ENCODE measurements around the gene TNFSF15. TPM values are rescaled to one million over a fixed set of nuclear protein-coding genes. Genes with fewer than 3 reads are reported as not detected.

The TNFSF15 gene
- under 0.01 TPM in 1 of 2 replicates, not detected in the other for total RNA-seq (2014; rRNA removed; shearing (Covaris generic))
- polyA plus RNA-seq (2016; fragmentation: Nextera tagmentation; extraction: Ambion mirVana) = not detected in 2 replicates

DNA sequence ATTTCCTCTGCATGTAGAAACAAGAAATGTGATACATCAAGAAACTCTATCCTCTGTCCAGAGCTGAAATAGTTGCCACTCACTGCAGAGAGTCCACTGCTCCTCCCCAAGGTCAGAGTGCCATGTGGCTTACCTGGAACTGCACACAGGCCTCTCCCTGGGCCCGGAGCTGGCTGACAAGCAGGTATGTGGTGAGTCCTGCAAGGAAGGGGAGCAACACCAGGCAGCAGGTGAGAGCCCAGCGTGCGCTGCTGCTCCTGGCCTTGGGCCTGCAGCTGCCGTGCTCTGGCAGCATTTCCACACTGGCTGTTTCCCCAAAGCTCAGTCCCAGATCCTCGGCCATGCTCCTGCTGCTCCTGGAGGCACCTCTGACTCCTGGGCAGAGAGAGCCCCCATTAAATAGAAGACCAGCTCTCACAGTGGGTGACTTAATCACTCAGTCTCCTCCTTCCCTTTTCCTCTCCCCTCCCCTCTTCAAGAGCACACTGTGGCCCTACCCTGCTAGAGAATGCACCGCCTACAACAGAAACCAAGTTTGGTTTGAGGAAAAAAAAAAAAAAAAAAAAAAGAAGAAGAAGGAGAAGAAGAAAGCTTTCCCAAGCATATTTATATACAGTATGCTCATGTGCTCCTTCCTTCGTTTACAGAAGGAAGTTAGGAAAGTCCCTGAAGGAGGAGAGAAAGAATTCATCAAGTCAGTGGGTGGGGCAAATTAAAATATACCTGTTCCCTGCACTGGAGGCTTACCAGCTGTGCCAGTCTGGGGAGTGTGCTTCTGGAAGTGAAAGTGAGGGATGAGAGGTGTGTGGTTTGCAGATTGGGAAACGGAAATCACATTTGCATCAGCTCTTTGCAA is at the start of gene TNFSF15:
Gene TNFSF15 (minus strand): TSS at position 370 of the 856 bp plus-strand sequence. CDS start 27 bp downstream, at position 343.
- Histone ChIP-seq H3K4me2 (ENCODE audit: unreplicated experiment) (no peak within 1 kb of the TSS), H3K4me3 (no peak within 1 kb of the TSS)
- TF ChIP-seq EZH2 (IDR thresholded peaks at IDR 0.05; ENCODE audit: insufficient read depth, poor library complexity, severe bottlenecking) (no peak), EZH2phosphoT487 (IDR thresholded peaks at IDR 0.05; ENCODE audit: insufficient read depth, low read depth) (no peak)

DNA sequence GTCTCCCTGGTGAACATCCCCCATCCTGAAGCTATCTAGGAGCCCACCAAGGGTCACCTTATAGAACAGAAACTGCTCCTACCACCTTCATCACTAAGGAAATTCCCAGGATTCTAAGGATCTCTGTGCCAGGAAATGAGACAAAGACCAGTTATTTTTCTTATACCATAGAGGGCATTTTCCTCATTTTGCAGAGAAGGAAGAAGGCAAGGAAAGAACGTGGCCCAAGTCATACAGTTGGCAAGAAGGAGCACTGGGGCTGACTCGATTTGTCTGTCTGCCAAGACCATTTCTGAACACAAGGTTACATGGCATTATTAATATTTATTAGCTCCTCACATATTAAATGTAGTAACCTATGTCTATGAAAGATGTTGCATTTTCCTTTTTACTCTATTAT is 49.6 kb upstream of the TNFSF15 start:
- H4K20me1 ChIP-seq (ENCODE audit: insufficient read depth) = no peaks in the 10 kb centered on the region
- H3K4me3 ChIP-seq = no peak overlapping the region
- DNase-seq = peak; percentile 72
- no peaks in the 10 kb centered on the region for H3K9me3 ChIP-seq (ENCODE audit: low read depth)
- TF ChIP-seq EZH2phosphoT487 (IDR thresholded peaks at IDR 0.05; ENCODE audit: insufficient read depth, low read depth) = no peak
- TF ChIP-seq EZH2 (IDR thresholded peaks at IDR 0.05; ENCODE audit: insufficient read depth, poor library complexity, severe bottlenecking) = no peak
- H3K27ac ChIP-seq = peak overlapping the region; percentile 91
- H3K36me3 ChIP-seq (ENCODE audit: low read depth) = no peaks in the 10 kb centered on the region
- peak overlapping the region; percentile 86 for H3K4me2 ChIP-seq (ENCODE audit: unreplicated experiment)
- no peaks in the 10 kb centered on the region for H3K27me3 ChIP-seq (replicated peaks; ENCODE audit: insufficient read depth)
- no peak overlapping the region for H3K9ac ChIP-seq
- no peaks in the 10 kb centered on the region for H3K9me2 ChIP-seq (ENCODE audit: insufficient read depth)
- H2AFZ ChIP-seq = no peak overlapping the region
- WGBS, 2 experiments (ENCODE audit: low coverage in 1 of 2, low lambda C conversion rate in 2 of 2, missing lambda C conversion rate in 2 of 2) = 8 to 13% methylated on average over 2 of the region's 2 CpGs
- H3K4me1 ChIP-seq (ENCODE audit: insufficient read depth) = peaks cover 52% of the 10 kb centered on the region
- in situ Hi-C loops (cut with MboI) = no loop called here
- peaks cover 41% of the 10 kb centered on the region for H3F3A ChIP-seq (ENCODE audit: insufficient read depth)
- no peaks in the 10 kb centered on the region for H3K79me2 ChIP-seq (ENCODE audit: insufficient read depth)

More for the DNA sequence above, at the start of gene TNFSF15:
- no peak for DNase-seq
- no peaks in the 10 kb centered on the region for H3K36me3 ChIP-seq (ENCODE audit: low read depth)
- no peak within 1 kb of the TSS for H3K27ac ChIP-seq
- whole genome bisulfite sequencing, 2 experiments (ENCODE audit: low coverage in 1 of 2, low lambda C conversion rate in 2 of 2, missing lambda C conversion rate in 2 of 2) = 75 to 77% methylated on average over 8 of the region's 8 CpGs
- H3K27me3 ChIP-seq (replicated peaks; ENCODE audit: insufficient read depth) = 0 out of 2 replicates have a peak, but pooled peaks cover 6% of the 10 kb centered on the region
- H2AFZ ChIP-seq = no peak within 1 kb of the TSS
- no peak within 1 kb of the TSS for H3K9ac ChIP-seq
- peaks cover 4% of the 10 kb centered on the region; the same call in 1 of the 2 replicates for H3K9me2 ChIP-seq (ENCODE audit: insufficient read depth)
- in situ Hi-C loops (cut with MboI) = no loop called here
- no peaks in the 10 kb centered on the region for H3K79me2 ChIP-seq (ENCODE audit: insufficient read depth)
- H3K4me1 ChIP-seq (ENCODE audit: insufficient read depth) = no peaks in the 10 kb centered on the region
- H3F3A ChIP-seq (ENCODE audit: insufficient read depth) = no peaks in the 10 kb centered on the region
- no peaks in the 10 kb centered on the region for H3K9me3 ChIP-seq (ENCODE audit: low read depth)
- no peaks in the 10 kb centered on the region for H4K20me1 ChIP-seq (ENCODE audit: insufficient read depth)

DNA sequence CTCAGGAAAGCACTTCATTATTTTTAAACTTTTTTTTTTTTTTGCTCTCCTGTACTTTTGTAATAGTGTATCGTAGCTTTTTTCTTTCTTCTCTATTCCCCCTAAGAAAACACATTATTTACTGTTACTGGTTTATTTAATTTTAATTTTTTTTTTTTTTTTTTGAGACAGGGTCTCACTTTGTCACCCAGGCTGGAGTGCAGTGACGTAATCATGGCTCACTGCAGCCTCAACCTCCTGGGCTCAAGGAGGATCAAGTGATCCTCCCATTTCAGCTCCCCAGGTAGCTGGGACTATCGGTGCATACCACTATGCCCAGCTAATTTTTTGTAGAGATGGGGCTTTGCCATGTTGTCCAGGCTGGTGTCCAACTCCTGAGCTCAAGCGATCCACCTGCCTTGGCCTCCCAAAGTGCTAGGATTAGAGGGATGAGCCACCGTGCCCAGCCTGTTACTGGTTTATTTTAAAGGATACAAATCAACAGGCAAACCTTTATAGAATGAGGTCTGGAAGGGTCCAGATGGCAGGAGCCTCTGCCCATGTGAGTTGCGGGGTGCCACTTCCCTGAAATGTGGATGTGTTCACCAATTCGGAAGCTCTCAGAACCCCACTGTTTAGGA is 49.0 kb upstream of the TNFSF15 start:
- H3K9me3 ChIP-seq (ENCODE audit: low read depth) = no peaks in the 10 kb centered on the region
- no peaks in the 10 kb centered on the region for H3K79me2 ChIP-seq (ENCODE audit: insufficient read depth)
- WGBS, 2 experiments (ENCODE audit: low coverage in 1 of 2, low lambda C conversion rate in 2 of 2, missing lambda C conversion rate in 2 of 2) = 97 to 99% methylated on average over 7 of the region's 7 CpGs
- no peaks in the 10 kb centered on the region for H3K36me3 ChIP-seq (ENCODE audit: low read depth)
- no peak overlapping the region for H3K9ac ChIP-seq
- DNase-seq = no peak
- no peak overlapping the region for H3K27ac ChIP-seq
- in situ Hi-C loops (cut with MboI) = no loop called here
- H3K9me2 ChIP-seq (ENCODE audit: insufficient read depth) = no peaks in the 10 kb centered on the region
- TF ChIP-seq EZH2 (IDR thresholded peaks at IDR 0.05; ENCODE audit: insufficient read depth, poor library complexity, severe bottlenecking) (no peak), EZH2phosphoT487 (IDR thresholded peaks at IDR 0.05; ENCODE audit: insufficient read depth, low read depth) (no peak)
- H3K27me3 ChIP-seq (replicated peaks; ENCODE audit: insufficient read depth) = no peaks in the 10 kb centered on the region
- peak overlapping the region; percentile 86 for H3K4me2 ChIP-seq (ENCODE audit: unreplicated experiment)
- H3K4me1 ChIP-seq (ENCODE audit: insufficient read depth) = peaks cover 58% of the 10 kb centered on the region
- H4K20me1 ChIP-seq (ENCODE audit: insufficient read depth) = no peaks in the 10 kb centered on the region
- H2AFZ ChIP-seq = no peak overlapping the region
- no peak overlapping the region for H3K4me3 ChIP-seq
- H3F3A ChIP-seq (ENCODE audit: insufficient read depth) = peaks cover 48% of the 10 kb centered on the region

DNA sequence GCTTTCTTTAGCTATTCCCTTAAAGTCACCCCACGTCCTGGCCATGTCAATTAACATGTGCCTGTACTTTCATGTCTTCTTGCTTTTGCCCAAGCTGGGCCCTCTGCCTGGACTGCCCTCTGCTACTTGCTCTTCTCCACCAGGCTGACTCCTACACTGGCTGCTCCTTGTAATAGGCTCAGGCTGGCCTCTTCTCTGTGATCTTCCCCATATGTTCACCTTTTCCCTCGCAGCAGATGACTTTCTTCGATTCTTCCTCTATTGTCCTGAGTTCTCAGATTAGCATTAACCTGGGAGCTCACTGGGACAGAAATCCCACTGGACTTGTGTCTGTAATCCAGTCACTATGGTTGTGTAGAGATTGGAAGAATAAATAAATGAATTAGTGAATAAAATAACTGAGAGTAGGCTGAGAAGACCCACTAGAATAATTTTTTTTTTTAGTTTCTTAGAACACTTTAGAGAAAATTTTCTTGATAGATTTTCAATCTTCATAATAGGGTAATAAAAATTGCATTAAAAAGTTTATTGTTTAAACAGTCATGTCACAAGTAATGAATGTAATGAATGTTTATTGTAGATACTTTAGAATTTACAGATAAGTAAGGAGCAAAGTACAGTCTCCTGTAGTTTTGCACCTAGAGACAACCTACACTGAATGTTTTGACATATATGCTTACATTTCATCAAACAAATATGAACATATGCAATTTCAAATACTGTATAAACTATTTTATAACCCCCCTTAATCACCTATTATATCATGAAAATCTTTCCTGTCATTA is 47.4 kb upstream of the TNFSF15 start:
- DNase-seq = no peak
- no peak overlapping the region for H3K4me3 ChIP-seq
- no peaks in the 10 kb centered on the region for H3K9me3 ChIP-seq (ENCODE audit: low read depth)
- TF ChIP-seq EZH2phosphoT487 (IDR thresholded peaks at IDR 0.05; ENCODE audit: insufficient read depth, low read depth) (no peak), EZH2 (IDR thresholded peaks at IDR 0.05; ENCODE audit: insufficient read depth, poor library complexity, severe bottlenecking) (no peak)
- H3K27ac ChIP-seq = no peak overlapping the region
- no peak overlapping the region for H3K4me2 ChIP-seq (ENCODE audit: unreplicated experiment)
- no peaks in the 10 kb centered on the region for H3K9me2 ChIP-seq (ENCODE audit: insufficient read depth)
- H2AFZ ChIP-seq = no peak overlapping the region
- H3K27me3 ChIP-seq (replicated peaks; ENCODE audit: insufficient read depth) = no peaks in the 10 kb centered on the region
- H3F3A ChIP-seq (ENCODE audit: insufficient read depth) = peaks cover 50% of the 10 kb centered on the region
- no peaks in the 10 kb centered on the region for H3K36me3 ChIP-seq (ENCODE audit: low read depth)
- no peaks in the 10 kb centered on the region for H3K79me2 ChIP-seq (ENCODE audit: insufficient read depth)
- H4K20me1 ChIP-seq (ENCODE audit: insufficient read depth) = no peaks in the 10 kb centered on the region
- H3K9ac ChIP-seq = no peak overlapping the region
- 96 to 98% methylated on average over 3 of the region's 3 CpGs for WGBS, 2 experiments (ENCODE audit: low coverage in 1 of 2, low lambda C conversion rate in 2 of 2, missing lambda C conversion rate in 2 of 2)
- peaks cover 69% of the 10 kb centered on the region for H3K4me1 ChIP-seq (ENCODE audit: insufficient read depth)
- in situ Hi-C loops (cut with MboI) = no loop called here

All from GM23248 (cell line).